Kasumi-1 (cell line): ENCODE measurements around the gene ULK3.

Source experiments
- DNase-seq, 2 experiments: peaks; one replicate each; lab custom pipeline; 2025; lab: John Stamatoyannopoulos, UW

Gene ULK3

DNA sequence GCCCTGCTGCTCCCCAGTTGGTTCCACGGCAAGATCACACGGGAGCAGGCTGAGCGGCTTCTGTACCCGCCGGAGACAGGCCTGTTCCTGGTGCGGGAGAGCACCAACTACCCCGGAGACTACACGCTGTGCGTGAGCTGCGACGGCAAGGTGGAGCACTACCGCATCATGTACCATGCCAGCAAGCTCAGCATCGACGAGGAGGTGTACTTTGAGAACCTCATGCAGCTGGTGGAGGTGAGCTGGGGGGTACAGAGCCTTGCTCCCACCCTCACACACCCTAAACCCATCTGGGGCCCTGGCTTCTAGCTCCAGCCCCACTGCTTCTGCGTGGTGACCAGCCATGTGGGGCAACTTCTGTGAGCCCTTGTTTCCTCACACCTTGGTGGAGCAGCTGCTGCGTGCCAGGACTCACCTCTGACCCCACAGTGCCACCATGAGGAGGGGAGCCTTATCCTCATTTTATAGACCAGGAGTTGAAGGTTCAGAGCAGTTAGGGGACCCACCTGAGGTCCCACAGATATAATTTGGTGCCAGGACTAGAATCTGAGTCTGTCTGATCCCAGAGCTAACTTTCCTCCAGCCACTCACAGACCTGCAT, 43.6 kb downstream of the ULK3 start:
- no peak for DNase-seq

DNA sequence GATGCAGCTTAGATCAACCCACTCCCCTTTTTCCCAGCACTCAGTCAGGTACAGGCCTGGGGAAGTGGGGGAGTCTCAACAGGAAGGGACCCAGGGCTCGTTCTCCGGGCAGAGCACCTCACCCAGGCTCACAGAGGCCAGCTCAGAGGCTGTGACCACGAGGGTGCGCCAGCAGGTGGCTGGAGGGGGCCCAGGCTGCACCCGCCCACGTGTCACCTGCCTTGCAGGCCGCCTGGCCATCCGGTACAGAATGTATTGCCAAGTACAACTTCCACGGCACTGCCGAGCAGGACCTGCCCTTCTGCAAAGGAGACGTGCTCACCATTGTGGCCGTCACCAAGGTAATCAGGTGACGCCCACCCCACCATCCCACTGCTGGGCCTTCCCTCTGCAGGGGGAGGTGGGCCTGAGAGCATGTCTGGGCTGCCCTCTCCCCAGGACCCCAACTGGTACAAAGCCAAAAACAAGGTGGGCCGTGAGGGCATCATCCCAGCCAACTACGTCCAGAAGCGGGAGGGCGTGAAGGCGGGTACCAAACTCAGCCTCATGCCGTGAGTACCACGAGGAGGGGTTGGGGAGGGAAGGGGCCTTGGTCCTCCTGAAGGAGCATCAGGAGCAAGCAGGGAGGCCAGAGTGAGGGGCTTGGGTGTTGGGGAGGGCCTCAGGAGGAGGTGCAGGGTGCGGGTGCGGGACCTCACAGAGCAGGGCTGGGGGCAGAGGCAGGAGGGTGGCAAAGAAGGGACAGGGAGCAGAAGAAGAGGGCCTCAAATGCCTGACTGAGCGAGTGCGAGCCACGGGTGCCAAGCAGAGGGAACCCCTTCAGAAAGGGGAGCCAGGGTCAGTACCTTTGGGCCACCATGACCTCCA, 44.3 kb downstream of the ULK3 start:
- no peak for DNase-seq

DNA sequence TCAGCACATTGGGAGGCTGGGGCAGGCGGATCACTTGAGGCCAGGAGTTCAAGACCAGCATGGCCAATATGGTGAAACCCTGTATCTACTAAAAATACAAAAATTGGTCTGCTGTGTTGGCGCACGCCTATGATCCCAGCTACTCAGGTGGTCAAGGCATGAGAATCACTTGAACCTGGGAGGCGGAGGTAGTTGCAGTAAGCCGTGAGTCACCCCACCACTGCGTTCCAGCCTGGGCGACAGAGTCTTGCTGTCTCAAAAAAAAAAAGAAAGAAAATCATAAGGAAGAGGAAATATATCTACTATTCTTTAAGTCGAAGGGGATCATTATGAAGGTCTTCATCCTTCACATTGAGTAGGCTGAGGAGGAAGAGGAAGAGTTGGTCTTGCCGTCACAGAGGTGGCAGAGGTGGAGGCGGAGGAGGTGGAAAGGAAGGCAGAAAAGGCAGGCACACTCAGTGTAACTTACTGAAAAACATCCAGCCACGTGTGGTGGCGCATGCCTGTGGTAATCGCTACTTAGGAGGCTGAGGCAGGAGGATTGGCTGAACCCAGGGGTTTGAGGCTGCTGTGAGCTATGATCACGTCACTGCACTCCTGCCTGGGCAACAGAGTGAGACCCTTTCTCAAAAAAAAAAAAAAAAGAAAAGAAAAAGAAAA, 46.9 kb downstream of the ULK3 start:
- no peak for DNase-seq

DNA sequence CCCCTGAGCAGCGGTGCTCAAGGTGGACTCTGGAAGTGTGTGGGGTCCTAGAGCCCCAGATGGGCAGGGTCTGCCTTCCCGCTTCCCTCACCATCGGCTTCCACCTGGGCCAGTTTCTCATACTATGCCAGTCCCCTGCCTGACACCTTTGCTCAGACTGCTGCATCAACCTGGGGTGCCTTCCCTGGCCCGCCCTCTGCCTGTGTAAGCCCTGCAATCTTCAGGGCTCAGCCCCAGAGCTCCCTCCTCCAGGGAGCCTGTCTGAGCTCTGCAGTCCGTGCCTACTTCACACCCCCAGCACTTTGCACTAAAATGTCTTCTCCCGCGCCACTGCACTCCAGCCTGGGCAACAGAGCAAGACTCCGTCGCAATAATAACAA, 48.0 kb downstream of the ULK3 start:
- no peak for DNase-seq

DNA sequence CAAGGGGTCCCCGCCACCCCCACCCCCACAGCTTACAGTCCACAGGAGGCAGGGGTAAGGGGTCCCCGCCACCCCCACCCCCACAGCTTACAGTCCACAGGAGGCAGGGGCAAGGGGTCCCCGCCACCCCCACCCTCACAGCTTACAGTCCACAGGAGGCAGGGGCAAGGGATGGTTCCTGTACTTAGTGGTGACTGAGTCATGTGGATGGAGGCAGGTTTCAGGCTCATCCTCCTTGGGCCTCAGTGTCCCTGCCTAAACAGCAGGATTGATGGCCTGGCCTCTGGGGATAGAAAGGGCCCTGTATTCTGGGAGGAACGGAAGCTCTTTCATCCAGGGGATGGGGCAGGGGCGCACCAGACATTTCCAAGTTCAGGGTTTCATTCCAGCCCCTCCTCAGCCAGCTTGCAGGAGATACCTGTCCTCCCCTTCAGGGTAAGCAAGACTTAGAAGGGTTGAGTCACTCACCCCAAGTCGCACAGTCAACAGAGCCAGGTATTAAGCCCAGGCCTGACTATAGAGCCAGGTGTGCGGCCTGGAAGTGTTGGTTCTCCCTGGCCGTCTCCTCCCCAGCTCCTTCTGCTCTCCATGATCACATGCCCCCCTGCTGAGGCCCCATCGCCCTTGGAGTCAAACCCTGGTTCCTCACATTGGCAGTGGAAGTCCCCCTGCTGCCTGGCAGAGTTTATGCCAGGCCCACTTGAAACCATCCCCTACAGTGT, 48.5 kb downstream of the ULK3 start:
- no peak for DNase-seq

DNA sequence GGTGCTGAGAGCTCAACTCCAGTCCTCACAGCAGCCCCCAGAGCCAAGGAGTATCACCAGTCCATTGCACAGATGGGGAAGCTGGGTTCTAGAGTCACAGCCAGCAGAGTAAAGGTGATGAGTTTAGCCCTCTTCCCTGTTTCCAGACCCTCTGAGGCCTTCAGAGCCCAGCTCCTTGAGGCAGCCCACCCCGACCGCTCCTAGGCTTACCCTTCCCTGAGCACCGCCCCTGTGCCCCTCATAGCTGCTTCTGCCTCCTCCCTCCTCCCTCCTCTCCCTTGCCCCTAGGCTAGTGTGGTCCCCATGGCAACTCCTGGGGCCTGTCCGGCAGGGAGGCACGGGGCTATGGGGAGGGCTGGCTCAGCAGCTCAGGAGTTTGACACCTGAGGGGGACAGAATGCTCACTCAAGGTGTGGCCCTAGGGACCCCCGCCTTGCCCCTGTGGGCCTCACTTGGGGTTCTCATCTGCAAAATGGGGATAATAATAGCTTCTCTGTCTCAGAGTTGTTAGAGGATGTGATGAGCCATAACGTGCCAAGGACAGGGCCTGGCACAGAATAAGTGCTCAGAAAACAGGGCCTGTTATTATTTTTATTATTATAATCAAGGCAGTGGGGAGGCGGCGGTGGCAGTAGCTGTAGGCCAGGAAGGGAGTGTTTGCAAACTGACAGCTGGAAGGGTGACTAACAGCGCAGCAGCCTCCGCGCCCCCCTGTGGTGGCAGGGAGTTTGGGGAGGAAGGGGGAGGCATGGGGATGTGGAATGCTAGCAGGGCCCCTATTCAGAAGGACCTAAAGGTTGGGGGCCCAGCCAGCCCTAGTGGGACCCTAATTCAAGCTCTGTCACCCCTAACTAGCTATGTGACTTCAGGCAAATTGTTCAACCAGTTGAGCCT, 49.6 kb downstream of the ULK3 start:
- peak; percentile 27 to 44 for DNase-seq

DNA sequence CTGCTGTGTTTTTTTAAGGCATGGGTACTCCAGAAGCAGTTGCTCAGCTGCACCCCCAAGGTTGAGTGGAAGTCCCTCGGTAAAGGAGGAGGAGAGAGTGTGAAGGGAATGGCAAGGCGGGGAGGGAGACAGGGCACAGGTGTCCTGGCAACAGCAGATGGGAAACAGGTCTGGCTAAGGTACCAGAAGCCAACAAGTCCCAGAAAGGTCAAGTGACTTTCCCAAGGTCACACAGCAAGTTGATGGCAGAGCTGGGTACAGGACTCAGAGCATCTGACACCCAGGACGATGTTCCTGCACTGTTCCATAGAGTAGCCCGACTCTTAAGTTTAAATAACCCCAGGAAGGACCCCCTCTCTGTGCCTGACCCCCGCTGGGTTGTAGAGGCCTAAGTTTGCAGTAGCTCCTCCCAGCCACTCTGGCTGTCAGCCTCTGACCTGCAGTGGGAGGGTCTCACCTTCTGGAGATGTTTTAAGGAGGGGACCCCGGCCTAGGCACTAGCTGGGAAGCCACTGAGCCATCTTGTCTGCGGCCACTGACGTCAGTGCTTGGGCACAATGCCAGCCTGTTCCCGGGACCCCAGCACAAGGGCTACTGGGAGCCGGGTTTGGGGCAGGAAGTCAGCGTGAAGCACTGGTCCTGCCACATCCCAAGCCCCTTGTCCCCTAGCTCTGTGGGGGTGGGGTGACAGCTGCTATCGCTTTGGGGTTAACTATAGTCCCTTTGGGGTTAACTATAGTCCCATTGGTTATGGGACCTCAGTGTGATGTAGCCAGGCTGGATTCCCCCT, 50.5 kb downstream of the ULK3 start:
- no peak for DNase-seq

DNA sequence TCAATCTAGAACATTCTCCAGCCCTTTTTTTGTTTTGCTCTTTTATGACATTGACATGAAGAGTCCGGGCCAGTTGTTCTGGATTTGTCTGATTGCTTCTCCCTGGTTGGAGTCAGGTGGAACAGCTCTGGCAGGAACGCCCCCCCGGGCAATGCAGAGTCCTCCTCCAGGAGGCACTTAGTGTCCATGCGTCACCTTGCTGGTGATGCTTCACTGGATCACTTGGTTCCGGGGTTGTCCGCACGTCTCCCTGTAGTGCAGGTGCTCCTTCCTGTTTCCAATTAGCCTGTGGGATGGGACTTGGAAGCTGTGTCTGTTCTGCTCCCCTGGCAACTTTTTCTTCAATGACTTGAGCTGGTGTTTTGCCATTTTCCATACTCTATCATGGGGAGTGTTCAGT, 51.3 kb downstream of the ULK3 start:
- no peak for DNase-seq

DNA sequence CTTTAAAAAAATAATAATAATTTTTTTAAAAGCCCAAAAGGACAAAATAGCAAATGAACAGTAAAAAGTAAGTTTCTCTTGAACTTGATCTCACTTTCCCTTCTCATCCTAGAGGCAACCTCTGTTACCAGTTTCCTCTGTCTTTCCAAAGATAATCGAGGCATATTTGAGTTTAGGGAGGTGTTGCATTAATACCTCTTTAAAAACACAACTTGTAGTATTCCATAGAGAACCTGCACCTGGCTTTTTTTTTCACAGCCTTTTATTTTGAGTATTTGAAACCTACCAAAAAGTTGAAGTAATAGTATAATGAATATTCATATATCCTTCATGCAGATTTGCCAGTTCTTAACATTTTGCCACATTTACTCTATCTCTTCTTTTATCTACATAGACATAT, 51.9 kb downstream of the ULK3 start:
- no peak for DNase-seq

DNA sequence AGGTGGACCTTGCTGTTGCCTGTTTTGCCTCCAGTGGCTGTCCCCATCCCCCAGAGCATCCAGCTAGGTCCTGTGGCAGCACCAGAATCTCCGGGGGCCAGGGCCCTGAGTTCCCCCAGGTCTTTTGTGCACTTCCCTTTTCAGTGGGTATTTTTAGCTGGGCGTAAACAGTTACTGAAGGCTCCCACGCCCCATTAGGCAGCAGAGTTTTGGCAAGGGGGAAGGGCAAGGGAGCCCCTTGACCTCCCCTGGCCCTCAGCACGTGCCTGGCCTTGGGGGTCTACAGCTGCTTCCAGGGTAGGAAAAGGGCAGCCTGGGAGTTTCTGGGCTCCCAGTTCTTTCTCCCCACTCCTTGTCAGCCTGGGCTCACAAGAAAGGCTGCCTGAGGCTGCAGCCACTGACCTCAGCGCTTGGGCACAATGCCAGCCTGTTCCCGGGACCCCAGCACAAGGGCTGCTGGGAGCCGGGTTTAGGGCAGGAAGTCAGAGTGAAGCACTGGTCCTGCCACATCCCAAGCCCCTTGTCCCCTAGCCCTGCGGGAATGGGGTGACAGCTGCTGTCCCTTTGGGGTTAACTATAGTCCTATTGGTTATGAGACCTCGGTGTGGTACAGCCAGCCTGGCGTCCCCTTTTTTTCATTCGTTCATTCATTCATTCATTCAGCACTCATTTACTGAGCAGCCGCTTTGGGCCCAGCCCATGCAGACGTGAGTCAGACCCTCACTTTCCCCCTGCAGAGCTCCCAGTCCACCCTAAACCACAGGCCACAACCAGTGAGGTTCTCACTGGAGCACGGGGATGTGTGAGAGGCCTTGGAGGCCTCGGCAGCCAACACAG, 52.7 kb downstream of the ULK3 start:
- DNase-seq = peak; percentile 86 to 93

DNA sequence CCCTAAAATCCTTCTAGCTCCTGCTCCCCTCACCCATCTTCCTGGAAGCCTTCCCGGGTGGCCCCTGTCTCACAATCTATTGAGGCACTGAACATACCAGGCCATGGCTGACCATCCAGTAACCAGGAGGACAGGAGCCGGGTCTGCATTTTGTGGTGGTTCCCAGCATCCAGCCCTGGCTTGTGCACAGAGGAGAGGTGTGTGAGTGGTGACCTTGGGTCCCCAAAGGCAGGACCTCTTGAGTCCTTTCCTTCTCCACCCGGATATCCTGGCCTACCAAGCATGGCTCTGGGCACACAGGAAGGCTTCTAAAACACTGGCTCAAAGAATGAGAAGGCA, 53.2 kb downstream of the ULK3 start:
- no peak for DNase-seq

DNA sequence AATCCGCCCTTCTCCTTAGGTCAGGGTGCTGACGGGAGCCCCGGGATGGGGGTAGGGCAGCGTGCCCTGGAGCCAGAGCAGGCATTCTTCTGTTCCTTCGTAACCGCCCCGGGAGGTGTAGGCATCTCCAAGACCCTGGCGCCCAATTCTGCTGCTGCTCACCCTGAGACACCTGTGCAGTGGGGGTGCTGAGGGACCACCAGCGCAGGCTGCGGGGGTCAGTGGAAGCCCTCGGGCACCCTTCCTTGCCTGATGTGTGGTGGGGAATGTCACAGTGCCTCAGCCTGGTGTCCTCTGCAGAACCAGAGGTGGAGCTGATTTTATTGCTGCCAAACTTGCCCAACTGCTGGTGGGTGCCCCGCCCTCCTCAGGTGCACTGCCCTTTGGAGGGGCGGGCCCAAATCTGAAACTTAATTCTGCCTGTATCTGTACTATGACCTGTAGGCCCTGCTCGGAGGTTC, 53.8 kb downstream of the ULK3 start:
- DNase-seq = no peak

DNA sequence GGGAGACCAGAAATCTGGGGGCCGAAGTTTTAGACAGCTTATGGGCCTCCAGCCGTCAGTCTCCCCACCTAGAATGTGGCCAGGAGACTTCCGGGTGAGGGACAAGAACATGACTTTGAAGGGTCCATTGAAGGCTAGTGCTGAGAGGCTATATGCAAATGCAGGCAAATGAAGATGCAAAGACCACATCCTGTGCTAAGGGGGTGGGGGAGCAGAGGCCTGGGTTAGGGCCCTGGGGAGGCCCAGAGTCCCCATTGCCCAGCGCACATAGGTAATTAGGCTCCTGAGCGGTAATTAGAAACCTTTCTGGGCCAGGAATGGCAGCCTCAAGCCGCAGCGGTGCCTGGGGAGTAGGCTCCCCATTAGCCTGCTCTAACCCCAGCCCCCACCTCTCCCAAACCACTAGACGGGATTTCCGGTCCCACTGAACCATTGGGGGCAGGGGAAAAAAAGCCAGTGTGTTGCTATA, 54.2 kb downstream of the ULK3 start:
- DNase-seq = peak in 1 of 2 experiments; percentile 13

DNA sequence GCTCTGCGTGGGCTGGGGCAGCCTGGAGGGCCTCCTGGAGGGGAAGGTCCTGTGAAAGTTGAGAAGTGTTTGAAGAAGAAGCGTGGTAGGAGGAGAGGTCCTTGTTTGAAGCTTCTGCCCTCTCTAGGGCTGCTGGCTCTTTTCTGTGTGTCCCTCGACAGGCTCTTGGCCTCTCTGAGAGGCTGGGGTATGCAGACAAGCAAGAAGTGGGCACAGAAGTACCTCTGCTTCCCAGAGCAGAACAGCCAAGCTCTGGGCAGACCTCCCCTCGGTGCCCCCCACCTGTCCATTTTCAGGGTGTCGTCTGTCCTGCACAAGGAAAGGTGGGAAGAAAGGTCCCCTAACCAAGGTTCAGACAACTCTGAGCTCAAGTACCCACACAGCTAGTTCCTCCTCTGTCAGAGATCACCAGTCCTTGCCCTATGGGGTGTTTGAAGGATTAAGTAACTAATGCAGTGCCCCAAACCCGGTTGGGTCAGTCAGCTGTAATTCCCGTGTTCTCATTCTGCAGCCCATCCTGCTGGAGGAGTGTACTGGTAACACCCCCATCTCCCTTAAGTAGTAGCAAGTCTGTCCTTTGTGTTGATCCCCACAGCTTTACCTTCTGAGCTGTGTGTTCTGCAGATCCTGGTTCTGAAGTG, 54.8 kb downstream of the ULK3 start:
- peak in 1 of 2 experiments; percentile 27 for DNase-seq

DNA sequence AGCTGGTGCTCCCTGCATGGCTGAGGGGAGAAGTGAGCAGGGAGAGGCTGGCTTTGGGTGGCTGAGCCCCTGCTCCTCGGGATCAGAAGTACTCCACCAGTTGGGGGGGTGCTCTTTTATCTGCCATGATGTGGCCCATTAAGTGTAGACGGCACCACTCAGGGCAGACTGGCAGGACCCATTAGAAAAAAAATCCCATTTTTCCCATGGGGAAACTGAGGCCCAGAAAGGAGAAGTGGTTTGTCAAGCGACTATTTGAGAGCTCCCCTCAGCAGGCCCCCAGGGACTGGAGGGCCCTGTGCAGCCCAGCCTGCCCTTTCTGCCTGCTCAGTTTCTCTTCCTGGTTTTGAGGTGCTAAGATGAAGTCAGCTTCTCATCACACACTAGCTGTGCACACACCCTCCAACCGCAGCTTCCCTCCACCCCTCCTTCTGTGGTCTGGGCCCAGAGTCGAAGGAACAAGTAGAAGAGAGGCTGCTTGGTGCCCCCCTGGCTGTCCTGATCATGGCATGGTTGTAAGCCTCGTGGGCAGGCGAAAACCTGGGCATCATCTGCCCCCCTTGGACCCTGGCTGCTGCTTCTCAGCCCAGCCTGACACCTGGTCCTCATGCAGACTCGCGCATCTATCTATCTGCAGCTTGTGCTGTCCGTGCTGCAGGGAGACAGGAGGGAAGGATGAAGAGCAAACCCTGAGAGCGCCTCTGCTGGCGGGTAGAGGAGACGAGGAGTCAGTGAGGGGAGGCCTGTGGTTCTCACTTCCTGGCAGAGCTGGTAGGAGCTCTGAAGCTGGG, 55.5 kb downstream of the ULK3 start:
- DNase-seq = peak; percentile 98

DNA sequence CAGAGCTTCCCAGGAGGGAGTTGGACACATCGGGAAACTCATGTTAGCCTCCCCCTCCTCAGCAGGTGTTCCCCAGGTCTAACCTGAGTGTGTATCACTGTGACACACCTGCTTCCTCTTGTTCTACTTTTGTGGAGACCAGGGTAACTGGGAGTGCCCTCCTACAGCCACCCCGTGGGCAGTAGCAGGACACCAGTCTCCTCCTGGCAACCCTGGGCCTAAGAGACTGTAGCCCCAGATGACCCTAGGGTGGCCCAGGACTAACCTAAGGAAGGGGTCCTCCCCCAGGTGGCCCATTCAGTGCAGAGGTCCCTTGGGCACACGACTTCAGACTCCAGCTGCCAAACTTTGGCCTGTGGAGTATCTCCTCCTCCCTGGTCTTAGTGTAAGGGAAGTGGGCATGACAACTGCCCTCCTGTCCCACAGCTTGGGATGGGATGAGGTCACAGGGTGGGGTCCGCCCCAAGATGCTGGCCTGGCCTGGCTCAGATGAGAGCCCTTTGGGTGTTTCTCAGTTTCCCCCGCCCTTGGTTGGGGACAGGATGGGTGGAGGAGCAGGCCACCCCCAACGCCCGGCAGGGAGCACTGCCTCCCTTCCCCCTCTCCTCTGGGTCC, 56.3 kb downstream of the ULK3 start:
- DNase-seq = no peak
